Gastroesophageal sphincter (tissue), 4 donors: ENCODE measurements around the gene PTPRO. TPM values are rescaled to one million over a fixed set of nuclear protein-coding genes. Genes with fewer than 3 reads are reported as not detected.

Experiments
- ATAC-seq: fragments of 150-250 bp; one replicate; pipeline ENCODE4 v1.9.1; 2016; ENCODE audit warnings: mild to moderate bottlenecking, moderate library complexity
- H3K27ac ChIP-seq, 4 donors: fragments of 200-600 bp; sonication (generic) in 3 of 4; 1 replicate in 3 of 4; 2 replicates in 1 of 4; pipeline ENCODE4 v1.5.1; 2016 to 2019
- H3K27me3 ChIP-seq: fragments of 200-600 bp; sonication (generic); one replicate; pipeline ENCODE4 v1.5.1; 2019
- H3K36me3 ChIP-seq, 2 donors: fragments of 200-600 bp; sonication (generic); one replicate each; pipeline ENCODE4 v1.5.1; 2019; ENCODE audit warnings: control low read depth in 1 of 2
- H3K4me1 ChIP-seq, 3 donors: fragments of 200-600 bp; sonication (generic); 1 replicate in 2 of 3; 2 replicates in 1 of 3; pipeline ENCODE4 v1.5.1; 2016 to 2019; ENCODE audit warnings: control low read depth in 2 of 3
- H3K4me3 ChIP-seq, 2 donors: fragments of 200-600 bp; sonication (generic); one replicate each; pipeline ENCODE4 v1.5.1; 2019; ENCODE audit warnings: mild to moderate bottlenecking in 1 of 2, moderate library complexity in 1 of 2
- H3K9me3 ChIP-seq, 3 donors: fragments of 200-600 bp; sonication (generic); one replicate each; pipeline ENCODE4 v1.5.1; 2017 to 2019; ENCODE audit warnings: control low read depth in 2 of 3
- EP300 ChIP-seq: sonication (generic); formaldehyde crosslinking; IDR thresholded peaks from one replicate; pipeline ENCODE4 v1.6.1; 2017; ENCODE audit warnings: antibody characterized with exemption, mild to moderate bottlenecking
- POLR2A ChIP-seq, 2 donors: fragments of 450-650 bp; IDR thresholded peaks; one replicate each; pipeline ENCODE4 v1.6.1; 2017; ENCODE audit warnings: antibody characterized with exemption in 2 of 2, mild to moderate bottlenecking in 2 of 2, moderate library complexity in 1 of 2
- POLR2AphosphoS5 ChIP-seq: sonication (generic); formaldehyde crosslinking; IDR thresholded peaks from one replicate; pipeline ENCODE4 v1.6.1; 2017; ENCODE audit warnings: antibody characterized with exemption
- WGBS, 2 donors: methylation state at CpG; one replicate each; pipeline ENCODE4 v1.1.5; 2018; ENCODE audit warnings: low coverage in 1 of 2; 5-methylcytosine and 5-hydroxymethylcytosine counted together
- total RNA-seq, 4 donors: library from RNA; depleted of rRNA; stranded (reverse); fragments of >200 nt; gene quantifications; one replicate each; pipeline ENCODE4 v1.1.0, GENCODE V29; 2016
- TF ChIP-seq, protein P1 (sequence below), 4 experiments: fragments of 200-600 bp in 2 of 4; fragments of 450-650 bp in 2 of 4; sonication (generic) in 1 of 4; IDR thresholded peaks; one replicate each; pipeline ENCODE4 v1.5.1; 2017 to 2019; ENCODE audit warnings: antibody characterized with exemption in 4 of 4, mild to moderate bottlenecking in 2 of 4, moderate library complexity in 2 of 4

The PTPRO gene
- total RNA-seq, 4 donors from 2014 or later, result 0.50 to 10.7 (median 2.8) TPM

GRCh38 chr12:15600223-15600935 lies 278.1 kb downstream of the PTPRO start:
- Histone ChIP-seq H3K27ac (no peak overlapping the region), H3K4me1 (peaks cover 5 to 15% (median 9%) of the 10 kb centered on the region in 3 donors), H3K9me3 (no peaks in the 10 kb centered on the region), H3K4me3 (no peak overlapping the region), H3K36me3 (no peaks in the 10 kb centered on the region), H3K27me3 (no peaks in the 10 kb centered on the region)
- TF ChIP-seq, protein P1, sequence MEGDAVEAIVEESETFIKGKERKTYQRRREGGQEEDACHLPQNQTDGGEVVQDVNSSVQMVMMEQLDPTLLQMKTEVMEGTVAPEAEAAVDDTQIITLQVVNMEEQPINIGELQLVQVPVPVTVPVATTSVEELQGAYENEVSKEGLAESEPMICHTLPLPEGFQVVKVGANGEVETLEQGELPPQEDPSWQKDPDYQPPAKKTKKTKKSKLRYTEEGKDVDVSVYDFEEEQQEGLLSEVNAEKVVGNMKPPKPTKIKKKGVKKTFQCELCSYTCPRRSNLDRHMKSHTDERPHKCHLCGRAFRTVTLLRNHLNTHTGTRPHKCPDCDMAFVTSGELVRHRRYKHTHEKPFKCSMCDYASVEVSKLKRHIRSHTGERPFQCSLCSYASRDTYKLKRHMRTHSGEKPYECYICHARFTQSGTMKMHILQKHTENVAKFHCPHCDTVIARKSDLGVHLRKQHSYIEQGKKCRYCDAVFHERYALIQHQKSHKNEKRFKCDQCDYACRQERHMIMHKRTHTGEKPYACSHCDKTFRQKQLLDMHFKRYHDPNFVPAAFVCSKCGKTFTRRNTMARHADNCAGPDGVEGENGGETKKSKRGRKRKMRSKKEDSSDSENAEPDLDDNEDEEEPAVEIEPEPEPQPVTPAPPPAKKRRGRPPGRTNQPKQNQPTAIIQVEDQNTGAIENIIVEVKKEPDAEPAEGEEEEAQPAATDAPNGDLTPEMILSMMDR (IDR thresholded peaks at IDR 0.05), result no peak
- 83 to 87% methylated on average over 7 of the region's 7 CpGs for WGBS, 2 donors
- ATAC-seq, result no peak

DNA sequence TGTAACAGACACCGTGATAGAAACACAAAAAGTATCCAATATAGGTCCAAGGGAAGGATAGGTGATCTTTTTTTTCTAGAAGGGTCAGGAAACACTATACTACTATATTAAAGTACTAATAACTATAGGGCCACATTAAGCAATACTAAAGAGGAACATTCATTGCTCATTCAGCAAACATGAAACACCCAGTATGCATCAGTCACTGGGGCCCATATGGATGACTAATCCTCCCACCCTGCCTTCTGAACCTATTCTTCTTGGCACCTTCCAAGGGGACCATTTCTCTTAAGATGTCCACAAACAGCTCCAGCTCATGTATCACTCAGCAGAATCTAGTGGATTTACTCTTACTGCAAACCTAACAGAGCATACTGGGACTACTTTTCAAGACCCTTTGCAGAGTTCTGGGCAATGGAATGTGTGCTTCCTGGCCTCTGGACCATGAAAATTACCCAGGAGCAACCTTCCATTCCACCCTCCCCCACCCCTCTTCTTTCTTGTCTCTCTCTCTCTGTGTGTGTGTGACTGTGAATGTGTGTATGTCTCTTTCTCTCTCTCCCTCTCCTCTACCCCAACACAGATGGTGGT lies 279.0 kb downstream of the PTPRO start:
- peaks cover 5 to 15% (median 9%) of the 10 kb centered on the region in 3 donors for H3K4me1 ChIP-seq
- TF ChIP-seq POLR2A (IDR thresholded peaks at IDR 0.05) (no peak), EP300 (no peak), POLR2AphosphoS5 (no peak)
- TF ChIP-seq, protein P1 (IDR thresholded peaks at IDR 0.05), result no peak
- no peak overlapping the region for H3K27ac ChIP-seq
- no peak for ATAC-seq
- H3K36me3 ChIP-seq, result no peaks in the 10 kb centered on the region
- no peak overlapping the region for H3K4me3 ChIP-seq
- WGBS, 2 donors, result 89 to 96% methylated on average over 1 of the region's 1 CpG
- H3K9me3 ChIP-seq, result no peaks in the 10 kb centered on the region
- no peaks in the 10 kb centered on the region for H3K27me3 ChIP-seq

GRCh38 chr12:15602051-15602672 lies 279.9 kb downstream of the PTPRO start:
- WGBS, 2 donors, result 60 to 94% methylated on average over 1 to 3 of the region's 3 CpGs
- Histone ChIP-seq H3K4me3 (no peak overlapping the region), H3K36me3 (no peaks in the 10 kb centered on the region), H3K9me3 (no peaks in the 10 kb centered on the region), H3K27me3 (no peaks in the 10 kb centered on the region), H3K27ac (no peak overlapping the region), H3K4me1 (peaks cover 5 to 15% (median 9%) of the 10 kb centered on the region in 3 donors)
- no peak for ATAC-seq
- no peak for TF ChIP-seq EP300
- no peak for TF ChIP-seq POLR2A (IDR thresholded peaks at IDR 0.05)
- TF ChIP-seq POLR2AphosphoS5, result no peak
- TF ChIP-seq, protein P1 (IDR thresholded peaks at IDR 0.05), result no peak

DNA sequence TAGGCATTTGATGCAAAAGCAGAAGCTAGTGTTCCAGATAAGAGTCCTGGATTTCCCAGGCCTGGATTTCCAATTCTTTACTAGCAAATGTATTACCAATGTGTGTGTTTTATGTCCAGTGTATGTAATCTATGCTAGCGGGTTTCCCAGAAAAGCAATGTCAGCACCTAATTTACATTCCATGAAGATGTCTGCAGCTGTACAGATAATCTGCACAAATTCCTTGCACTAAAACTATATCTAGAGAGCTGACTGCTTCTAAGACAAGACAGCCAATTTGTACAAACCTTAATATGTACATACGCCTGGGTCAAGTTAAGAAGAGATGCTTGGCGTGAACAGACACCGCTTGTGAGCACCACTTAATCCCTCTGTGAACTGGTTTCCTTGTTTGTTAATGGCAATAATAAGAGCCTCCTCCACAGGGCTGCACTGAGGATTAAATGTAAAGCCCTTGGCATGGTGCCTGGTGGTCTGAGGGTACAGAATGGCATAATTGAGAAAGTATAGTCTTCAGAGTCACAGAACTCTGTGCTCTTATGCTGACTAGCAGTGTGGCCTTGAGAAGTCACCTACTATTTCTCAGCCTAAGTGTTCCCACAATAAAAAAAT lies 281.3 kb downstream of the PTPRO start:
- no peak for ATAC-seq
- no peak for TF ChIP-seq EP300
- TF ChIP-seq POLR2A (IDR thresholded peaks at IDR 0.05), result no peak
- TF ChIP-seq, protein P1 (IDR thresholded peaks at IDR 0.05), result no peak
- TF ChIP-seq POLR2AphosphoS5, result no peak
- Histone ChIP-seq H3K4me3 (no peak overlapping the region), H3K9me3 (no peaks in the 10 kb centered on the region), H3K27me3 (no peaks in the 10 kb centered on the region), H3K36me3 (no peaks in the 10 kb centered on the region), H3K4me1 (peaks cover 5 to 14% (median 9%) of the 10 kb centered on the region in 3 donors), H3K27ac (no peak overlapping the region)
- 83 to 96% methylated on average over 3 to 4 of the region's 4 CpGs for WGBS, 2 donors
